ENCODE results near the gene CSNK2B. TPM values are rescaled to one million over a fixed set of nuclear protein-coding genes. Genes with fewer than 3 reads are reported as not detected.

CSNK2B gene
- polyA plus RNA-seq, 3 donors, result 147 to 227 (median 195) TPM

DNA sequence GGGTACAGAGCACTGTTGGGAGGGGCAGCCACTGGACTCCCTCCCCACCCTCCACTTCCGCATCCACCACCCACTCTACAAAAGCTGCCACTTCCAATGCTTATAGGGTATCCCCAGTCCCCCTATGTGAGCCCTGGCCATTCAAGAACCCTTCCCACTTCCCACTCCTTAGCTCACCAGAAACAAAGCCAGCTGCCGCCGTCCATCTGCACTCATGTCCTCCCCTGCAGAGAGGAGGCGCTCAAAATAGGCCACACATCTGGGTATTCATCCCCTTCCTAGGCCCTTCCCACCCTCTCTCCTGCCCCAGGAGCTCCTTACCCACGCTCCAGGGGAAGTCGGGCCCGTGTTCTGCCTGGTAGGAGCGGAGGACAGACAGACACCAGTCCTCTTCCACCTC, 21.4 kb downstream of the CSNK2B start:
- H3K9me3 Mint-ChIP-seq, result peaks cover 0 to 2% (median 0%) of the 10 kb centered on the region in 7 donors
- peaks cover 18% of the 10 kb centered on the region in 2 donors for H3K4me1 ChIP-seq (ENCODE audit: control insufficient read depth in 1 of 2, insufficient read depth in 2 of 2, low read length in 2 of 2)
- H3K4me3 Mint-ChIP-seq, result no peak overlapping the region
- H3K4me2 ChIP-seq (replicated peaks; ENCODE audit: extremely low read depth, low read length, poor library complexity, severe bottlenecking), result no peak overlapping the region
- intact Hi-C loops (cut with micrococcal nuclease), result no loop called here
- no peak overlapping the region for H3K4me3 ChIP-seq (replicated peaks in 1 of 3; ENCODE audit: low read depth in 2 of 3, low read length in 3 of 3)
- H3K27me3 ChIP-seq (ENCODE audit: control insufficient read depth in 2 of 2, insufficient read depth in 2 of 2, low read length in 2 of 2), result peaks cover 0 to 4% of the 10 kb centered on the region in 2 donors
- H3K79me2 ChIP-seq (ENCODE audit: insufficient read depth, low read length), result no peaks in the 10 kb centered on the region
- H3K27me3 Mint-ChIP-seq (ENCODE audit: low read depth in 3 of 3), result peaks cover 3 to 8% (median 5%) of the 10 kb centered on the region in 3 donors
- 77% methylated on average over 3 of the region's 8 CpGs for WGBS (ENCODE audit: insufficient coverage)
- H3K9me3 ChIP-seq (replicated peaks in 1 of 2; ENCODE audit: control insufficient read depth in 1 of 2, insufficient read depth in 1 of 2, low read length in 2 of 2), result no peaks in the 10 kb centered on the region
- no peak for DNase-seq
- H4K20me1 ChIP-seq (ENCODE audit: insufficient read depth, low read length), result peaks cover 13% of the 10 kb centered on the region
- peaks cover 23% of the 10 kb centered on the region for H3K4me1 Mint-ChIP-seq
- no peak overlapping the region for H3K27ac ChIP-seq (ENCODE audit: low read depth in 1 of 2, low read length in 2 of 2)
- TF ChIP-seq CTCF (IDR thresholded peaks at IDR 0.05), result no peak
- peaks cover 64 to 82% of the 10 kb centered on the region in 2 donors for H3K36me3 ChIP-seq (replicated peaks in 1 of 2; ENCODE audit: control insufficient read depth in 1 of 2, insufficient read depth in 2 of 2, low read length in 2 of 2)
- H3K27ac Mint-ChIP-seq, result no peak overlapping the region
- H2AFZ ChIP-seq (ENCODE audit: insufficient read depth, low read depth, low read length, poor library complexity, severe bottlenecking), result no peak overlapping the region
- no peak overlapping the region for H3K9ac ChIP-seq (ENCODE audit: insufficient read depth, low read length, poor library complexity, severe bottlenecking)
- H3K36me3 Mint-ChIP-seq, result peaks cover 74 to 79% of the 10 kb centered on the region in 2 donors

GRCh38 chr6:31687860-31688693, 22.2 kb downstream of the CSNK2B start:
- DNase-seq, result no peak
- Histone ChIP-seq H3K4me3 (replicated peaks in 1 of 3; ENCODE audit: low read depth in 2 of 3, low read length in 3 of 3) (no peak overlapping the region), H2AFZ (ENCODE audit: insufficient read depth, low read depth, low read length, poor library complexity, severe bottlenecking) (no peak overlapping the region), H3K4me1 (ENCODE audit: control insufficient read depth in 1 of 2, insufficient read depth in 2 of 2, low read length in 2 of 2) (peaks cover 13 to 14% of the 10 kb centered on the region in 2 donors), H3K27ac (ENCODE audit: low read depth in 1 of 2, low read length in 2 of 2) (peak overlapping the region in 1 of 2 donors; percentile 46), H3K36me3 (replicated peaks in 1 of 2; ENCODE audit: control insufficient read depth in 1 of 2, insufficient read depth in 2 of 2, low read length in 2 of 2) (peaks cover 71 to 90% of the 10 kb centered on the region in 2 donors), H4K20me1 (ENCODE audit: insufficient read depth, low read length) (peaks cover 16% of the 10 kb centered on the region), H3K27me3 (ENCODE audit: control insufficient read depth in 2 of 2, insufficient read depth in 2 of 2, low read length in 2 of 2) (peaks cover 0 to 4% of the 10 kb centered on the region in 2 donors), H3K9me3 (replicated peaks in 1 of 2; ENCODE audit: control insufficient read depth in 1 of 2, insufficient read depth in 1 of 2, low read length in 2 of 2) (no peaks in the 10 kb centered on the region), H3K9ac (ENCODE audit: insufficient read depth, low read length, poor library complexity, severe bottlenecking) (no peak overlapping the region), H3K79me2 (ENCODE audit: insufficient read depth, low read length) (no peaks in the 10 kb centered on the region), H3K4me2 (replicated peaks; ENCODE audit: extremely low read depth, low read length, poor library complexity, severe bottlenecking) (no peak overlapping the region)
- intact Hi-C loops (cut with micrococcal nuclease), result no loop called here
- Mint-ChIP-seq H3K4me3 (no peak overlapping the region), H3K9me3 (peaks cover 0 to 2% (median 0%) of the 10 kb centered on the region in 7 donors), H3K36me3 (peaks cover 81 to 85% of the 10 kb centered on the region in 2 donors), H3K4me1 (peaks cover 20% of the 10 kb centered on the region), H3K27me3 (ENCODE audit: low read depth in 3 of 3) (peaks cover 3 to 8% (median 3%) of the 10 kb centered on the region in 3 donors), H3K27ac (peak overlapping the region in 1 of 7 donors; percentile 32)
- WGBS (ENCODE audit: insufficient coverage), result 94% methylated on average over 10 of the region's 14 CpGs
- TF ChIP-seq CTCF (IDR thresholded peaks at IDR 0.05), result no peak
